H9 (cell line): ENCODE measurements around the gene STT3A. TPM values are rescaled to one million over a fixed set of nuclear protein-coding genes. Genes with fewer than 3 reads are reported as not detected.

Source experiments
- DNase-seq: peaks from one replicate; pipeline ENCODE4 v3.0.0-alpha.2; 2017
- H2AFZ ChIP-seq: one replicate; pipeline ENCODE4 v1.6.1; 2013; ENCODE audit warnings: mild to moderate bottlenecking, low read length, control low read depth, moderate library complexity
- H2AK5ac ChIP-seq: 2 replicates; pipeline ENCODE4 v1.6.1; 2013; ENCODE audit warnings: low read length, control low read depth, mixed read lengths; ENCODE audit not compliant: insufficient read length
- H2BK120ac ChIP-seq: one replicate; pipeline ENCODE4 v1.6.1; 2013; ENCODE audit warnings: low read depth, mild to moderate bottlenecking, low read length, control low read depth, inconsistent platforms; ENCODE audit not compliant: poor library complexity, severe bottlenecking
- H2BK12ac ChIP-seq: 2 replicates; pipeline ENCODE4 v1.6.1; 2013; ENCODE audit warnings: low read length, control low read depth, mixed read lengths, low read depth; ENCODE audit not compliant: insufficient read length
- H2BK15ac ChIP-seq: 2 replicates; pipeline ENCODE4 v1.6.1; 2013; ENCODE audit warnings: low read depth, low read length, control low read depth
- H2BK20ac ChIP-seq: one replicate; pipeline ENCODE4 v1.6.1; 2013; ENCODE audit warnings: low read depth, mild to moderate bottlenecking, low read length, control low read depth, inconsistent platforms; ENCODE audit not compliant: poor library complexity, severe bottlenecking
- H2BK5ac ChIP-seq: 2 replicates; pipeline ENCODE4 v1.6.1; 2013; ENCODE audit warnings: low read length, control low read depth, mixed read lengths; ENCODE audit not compliant: insufficient read length
- H3K14ac ChIP-seq: 2 replicates; pipeline ENCODE4 v1.6.1; 2013; ENCODE audit warnings: low read length, control low read depth; ENCODE audit not compliant: insufficient read depth
- H3K18ac ChIP-seq: 2 replicates; pipeline ENCODE4 v1.6.1; 2013; ENCODE audit warnings: low read depth, mild to moderate bottlenecking, mixed read lengths, low read length, control low read depth; ENCODE audit not compliant: insufficient read length
- H3K23ac ChIP-seq: 2 replicates; pipeline ENCODE4 v1.6.1; 2013; ENCODE audit warnings: low read length, control low read depth, mixed read lengths, low read depth; ENCODE audit not compliant: insufficient read length
- H3K23me2 ChIP-seq: 2 replicates; pipeline ENCODE4 v1.6.1; 2013; ENCODE audit warnings: low read depth, mild to moderate bottlenecking, mixed read lengths, low read length, control low read depth; ENCODE audit not compliant: insufficient read length, poor library complexity, severe bottlenecking
- H3K27ac ChIP-seq: 2 replicates; pipeline ENCODE4 v1.5.1; 2013; ENCODE audit warnings: low read length, control low read depth, mixed read lengths, low read depth; ENCODE audit not compliant: insufficient read length
- H3K27me3 ChIP-seq: 2 replicates; pipeline ENCODE4 v1.6.1; 2013; ENCODE audit warnings: low read length, control low read depth, inconsistent platforms; ENCODE audit not compliant: insufficient read depth
- H3K4ac ChIP-seq: 2 replicates; pipeline ENCODE4 v1.6.1; 2013; ENCODE audit warnings: low read depth, mild to moderate bottlenecking, control low read depth, inconsistent platforms, low read length, moderate library complexity
- H3K4me1 ChIP-seq: 2 replicates; pipeline ENCODE4 v1.6.1; 2013; ENCODE audit warnings: low read length, control low read depth, inconsistent platforms; ENCODE audit not compliant: insufficient read depth
- H3K4me2 ChIP-seq: 2 replicates; pipeline ENCODE4 v1.6.1; 2013; ENCODE audit warnings: low read length, control low read depth, mixed read lengths; ENCODE audit not compliant: insufficient read length, insufficient read depth
- H3K56ac ChIP-seq: 2 replicates; pipeline ENCODE4 v1.6.1; 2013; ENCODE audit warnings: low read depth, mild to moderate bottlenecking, mixed read lengths, low read length, control low read depth; ENCODE audit not compliant: insufficient read length
- H3K79me1 ChIP-seq: 2 replicates; pipeline ENCODE4 v1.6.1; 2013; ENCODE audit warnings: low read depth, mild to moderate bottlenecking, moderate library complexity, low read length, control low read depth, inconsistent platforms; ENCODE audit not compliant: insufficient read depth, poor library complexity, severe bottlenecking
- H3K79me2 ChIP-seq: 2 replicates; pipeline ENCODE4 v1.6.1; 2013; ENCODE audit warnings: low read length, control low read depth, inconsistent platforms; ENCODE audit not compliant: insufficient read depth
- H3K9ac ChIP-seq: 2 replicates; pipeline ENCODE4 v1.6.1; 2013; ENCODE audit warnings: low read length, control low read depth, mixed read lengths; ENCODE audit not compliant: insufficient read length; ENCODE audit errors: extremely low read depth
- H3K9me3 ChIP-seq: one replicate; pipeline ENCODE4 v1.6.1; 2013; ENCODE audit warnings: low read depth, low read length, inconsistent platforms; ENCODE audit not compliant: control insufficient read depth
- H3T11ph ChIP-seq: one replicate; pipeline ENCODE4 v1.6.1; 2013; ENCODE audit warnings: mild to moderate bottlenecking, low read length, control low read depth, inconsistent platforms
- H4K20me1 ChIP-seq: one replicate; pipeline ENCODE4 v1.6.1; 2013; ENCODE audit not compliant: control insufficient read depth, insufficient read length, insufficient read depth
- H4K5ac ChIP-seq: 2 replicates; pipeline ENCODE4 v1.6.1; 2013; ENCODE audit warnings: low read depth, mild to moderate bottlenecking, mixed read lengths, low read length, control low read depth; ENCODE audit not compliant: insufficient read length
- H4K8ac ChIP-seq: replicated peaks from 2 replicates; pipeline ENCODE4 v1.6.1; 2013; ENCODE audit warnings: low read length, control low read depth, mixed read lengths, low read depth; ENCODE audit not compliant: insufficient read length
- H4K91ac ChIP-seq: 2 replicates; pipeline ENCODE4 v1.6.1; 2013; ENCODE audit warnings: low read depth, mild to moderate bottlenecking, moderate library complexity, mixed read lengths, low read length, control low read depth; ENCODE audit not compliant: insufficient read length
- H3K27ac Mint-ChIP-seq, 3 experiments: 2 replicates in 2 of 3; 3 replicates in 1 of 3; pipeline ENCODE4 v1.8.0; 2020 to 2021; ENCODE audit warnings: mixed read lengths in 3 of 3, mild to moderate bottlenecking in 1 of 3, moderate library complexity in 1 of 3
- H3K27me3 Mint-ChIP-seq: 2 replicates; pipeline ENCODE4 v1.8.0; 2021; ENCODE audit warnings: low read depth, mild to moderate bottlenecking, moderate library complexity, mixed read lengths
- H3K36me3 Mint-ChIP-seq, 3 experiments: 2 replicates in 2 of 3; 3 replicates in 1 of 3; pipeline ENCODE4 v1.8.0; 2020 to 2021; ENCODE audit warnings: low read depth in 3 of 3, mixed read lengths in 3 of 3; ENCODE audit not compliant: insufficient read depth in 1 of 3
- H3K4me1 Mint-ChIP-seq, 2 experiments: 2 replicates each; pipeline ENCODE4 v1.8.0; 2020; ENCODE audit warnings: mixed read lengths in 2 of 2
- H3K4me3 Mint-ChIP-seq, 2 experiments: 2 replicates in 1 of 2; 3 replicates in 1 of 2; pipeline ENCODE4 v1.8.0; 2020 to 2021; ENCODE audit warnings: mild to moderate bottlenecking in 2 of 2, mixed read lengths in 2 of 2, moderate library complexity in 1 of 2
- H3K9me3 Mint-ChIP-seq, 2 experiments: 2 replicates in 1 of 2; 3 replicates in 1 of 2; pipeline ENCODE4 v1.8.0; 2020; ENCODE audit warnings: mild to moderate bottlenecking in 2 of 2, mixed read lengths in 2 of 2, moderate library complexity in 1 of 2
- total RNA-seq: library from RNA; stranded (reverse); gene quantifications from 2 replicates; pipeline ENCODE4 v1.2.1, GENCODE V29; 2021
- TF ChIP-seq, protein P1 (sequence below): fragments of 200-600 bp; sonication (generic); conservative IDR thresholded peaks from 3 replicates; pipeline ENCODE4 v1.8.0; 2021; ENCODE audit warnings: antibody characterized with exemption, mild to moderate bottlenecking

The STT3A gene
- total RNA-seq, 1 experiment from 2014 or later: 128 TPM

DNA sequence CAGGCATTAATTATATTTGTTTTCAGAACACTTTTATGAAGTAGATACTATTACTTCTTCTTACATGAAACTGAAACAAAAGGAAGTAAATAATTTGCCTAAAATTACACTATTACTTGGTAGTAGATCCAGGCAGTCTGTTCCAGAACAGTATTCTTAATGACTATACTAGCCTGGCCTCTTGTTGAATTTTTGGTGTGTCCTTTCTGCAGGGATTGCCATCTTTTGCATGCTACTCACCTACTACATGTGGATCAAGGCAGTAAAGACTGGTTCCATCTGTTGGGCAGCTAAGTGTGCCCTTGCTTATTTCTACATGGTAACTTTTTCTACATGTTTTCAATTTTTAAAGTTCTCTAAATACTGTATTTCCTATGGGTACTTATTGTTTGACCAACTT lies 12.8 kb downstream of the STT3A start:
- no peaks in the 10 kb centered on the region for H3K27me3 ChIP-seq
- Mint-ChIP-seq H3K9me3 (no peaks in the 10 kb centered on the region; a peak in 1 of 5 replicates), H3K27me3 (no peaks in the 10 kb centered on the region), H3K36me3 (peaks cover 27 to 88% (median 80%) of the 10 kb centered on the region in 3 experiments; a peak in 6 of 7 replicates), H3K4me3 (no peak overlapping the region), H3K4me1 (no peaks in the 10 kb centered on the region), H3K27ac (no peak overlapping the region)
- H2BK12ac ChIP-seq: no peak overlapping the region
- H2BK5ac ChIP-seq: no peak overlapping the region
- no peak overlapping the region for H3K23ac ChIP-seq
- no peaks in the 10 kb centered on the region for H3K23me2 ChIP-seq
- H4K8ac ChIP-seq: no peak overlapping the region
- DNase-seq: no peak
- no peaks in the 10 kb centered on the region for H3K79me2 ChIP-seq
- H3K4me1 ChIP-seq: no peaks in the 10 kb centered on the region
- no peak overlapping the region for H4K91ac ChIP-seq
- H3K9me3 ChIP-seq: no peaks in the 10 kb centered on the region
- H2AFZ ChIP-seq: no peak overlapping the region
- H2BK20ac ChIP-seq: no peak overlapping the region
- no peak overlapping the region for H3T11ph ChIP-seq
- H3K14ac ChIP-seq: no peak overlapping the region
- no peak overlapping the region for H2BK120ac ChIP-seq
- no peak overlapping the region for H3K56ac ChIP-seq
- H2BK15ac ChIP-seq: no peak overlapping the region
- H3K18ac ChIP-seq: no peak overlapping the region
- no peak overlapping the region for H3K4me2 ChIP-seq
- H3K27ac ChIP-seq: no peak overlapping the region
- H3K79me1 ChIP-seq: peaks cover 3% of the 10 kb centered on the region
- no peak overlapping the region for H2AK5ac ChIP-seq
- H4K5ac ChIP-seq: no peak overlapping the region
- no peak overlapping the region for H3K4ac ChIP-seq
- H3K9ac ChIP-seq: no peak overlapping the region
- no peaks in the 10 kb centered on the region for H4K20me1 ChIP-seq
- TF ChIP-seq, protein P1, sequence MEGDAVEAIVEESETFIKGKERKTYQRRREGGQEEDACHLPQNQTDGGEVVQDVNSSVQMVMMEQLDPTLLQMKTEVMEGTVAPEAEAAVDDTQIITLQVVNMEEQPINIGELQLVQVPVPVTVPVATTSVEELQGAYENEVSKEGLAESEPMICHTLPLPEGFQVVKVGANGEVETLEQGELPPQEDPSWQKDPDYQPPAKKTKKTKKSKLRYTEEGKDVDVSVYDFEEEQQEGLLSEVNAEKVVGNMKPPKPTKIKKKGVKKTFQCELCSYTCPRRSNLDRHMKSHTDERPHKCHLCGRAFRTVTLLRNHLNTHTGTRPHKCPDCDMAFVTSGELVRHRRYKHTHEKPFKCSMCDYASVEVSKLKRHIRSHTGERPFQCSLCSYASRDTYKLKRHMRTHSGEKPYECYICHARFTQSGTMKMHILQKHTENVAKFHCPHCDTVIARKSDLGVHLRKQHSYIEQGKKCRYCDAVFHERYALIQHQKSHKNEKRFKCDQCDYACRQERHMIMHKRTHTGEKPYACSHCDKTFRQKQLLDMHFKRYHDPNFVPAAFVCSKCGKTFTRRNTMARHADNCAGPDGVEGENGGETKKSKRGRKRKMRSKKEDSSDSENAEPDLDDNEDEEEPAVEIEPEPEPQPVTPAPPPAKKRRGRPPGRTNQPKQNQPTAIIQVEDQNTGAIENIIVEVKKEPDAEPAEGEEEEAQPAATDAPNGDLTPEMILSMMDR: no peak
